ENCODE results near the gene CYP27A1.

CYP27A1 gene

GRCh38 chr2:218748741-218749441 lies 33.1 kb upstream of the CYP27A1 start:
- Histone ChIP-seq H3K27me3 (replicated peaks) (no peaks in the 10 kb centered on the region), H3K4me3 (ENCODE audit: low read depth, low read length) (no peak overlapping the region), H3K36me3 (replicated peaks) (peaks cover 68% of the 10 kb centered on the region), H3K27ac (no peak overlapping the region)
- no peak for DNase-seq
- in situ Hi-C loops (cut with HindIII; ENCODE audit: low pct_ligation_motif_present, low sequenced_read_pairs): no loop called here
- TF ChIP-seq CTCF (IDR thresholded peaks at IDR 0.05; ENCODE audit: low read depth, low read length, missing control alignments): no peak

- TF ChIP-seq CTCF (IDR thresholded peaks at IDR 0.05; ENCODE audit: low read depth, low read length, missing control alignments): no peak
- H3K27ac ChIP-seq: no peak overlapping the region
- no peaks in the 10 kb centered on the region for H3K27me3 ChIP-seq (replicated peaks)
- in situ Hi-C loops (cut with HindIII; ENCODE audit: low pct_ligation_motif_present, low sequenced_read_pairs): no loop called here
- no peak overlapping the region for H3K4me3 ChIP-seq (ENCODE audit: low read depth, low read length)
- peaks cover 54% of the 10 kb centered on the region for H3K36me3 ChIP-seq (replicated peaks)
- no peak for DNase-seq
Measured at GRCh38 chr2:218754201-218754600, 27.7 kb upstream of the CYP27A1 start.

DNA sequence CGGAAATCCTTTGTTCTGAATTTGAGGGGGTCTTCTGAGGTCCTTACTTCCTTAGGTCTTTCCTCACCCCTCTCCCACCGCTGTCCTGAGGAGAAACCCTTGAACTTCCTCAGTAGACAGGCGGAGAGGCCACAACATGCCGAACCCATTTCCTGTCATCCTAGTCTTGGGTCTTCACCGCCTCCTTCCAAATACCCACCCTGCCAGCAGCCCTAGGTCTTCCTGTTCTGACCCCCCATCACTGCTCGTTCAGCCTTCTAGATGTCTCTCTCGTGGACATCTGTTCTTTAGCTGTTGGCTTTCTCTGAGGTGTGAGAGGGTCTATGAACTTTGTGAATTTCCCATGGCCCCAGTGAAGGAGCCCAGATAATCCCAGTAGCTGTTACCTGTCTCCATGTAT lies 27.2 kb upstream of the CYP27A1 start:
- in situ Hi-C loops (cut with HindIII; ENCODE audit: low pct_ligation_motif_present, low sequenced_read_pairs): no loop called here
- TF ChIP-seq CTCF (IDR thresholded peaks at IDR 0.05; ENCODE audit: low read depth, low read length, missing control alignments): no peak
- no peaks in the 10 kb centered on the region for H3K27me3 ChIP-seq (replicated peaks)
- H3K4me3 ChIP-seq (ENCODE audit: low read depth, low read length): no peak overlapping the region
- H3K27ac ChIP-seq: no peak overlapping the region
- DNase-seq: no peak
- peaks cover 48% of the 10 kb centered on the region for H3K36me3 ChIP-seq (replicated peaks)

- peaks cover 44% of the 10 kb centered on the region for H3K36me3 ChIP-seq (replicated peaks)
- no peak overlapping the region for H3K4me3 ChIP-seq (ENCODE audit: low read depth, low read length)
- in situ Hi-C loops (cut with HindIII; ENCODE audit: low pct_ligation_motif_present, low sequenced_read_pairs): no loop called here
- TF ChIP-seq CTCF (IDR thresholded peaks at IDR 0.05; ENCODE audit: low read depth, low read length, missing control alignments): no peak
- H3K27me3 ChIP-seq (replicated peaks): no peaks in the 10 kb centered on the region
- no peak overlapping the region for H3K27ac ChIP-seq
- no peak for DNase-seq
Measured at GRCh38 chr2:218755198-218755566, 26.8 kb upstream of the CYP27A1 start.

DNA sequence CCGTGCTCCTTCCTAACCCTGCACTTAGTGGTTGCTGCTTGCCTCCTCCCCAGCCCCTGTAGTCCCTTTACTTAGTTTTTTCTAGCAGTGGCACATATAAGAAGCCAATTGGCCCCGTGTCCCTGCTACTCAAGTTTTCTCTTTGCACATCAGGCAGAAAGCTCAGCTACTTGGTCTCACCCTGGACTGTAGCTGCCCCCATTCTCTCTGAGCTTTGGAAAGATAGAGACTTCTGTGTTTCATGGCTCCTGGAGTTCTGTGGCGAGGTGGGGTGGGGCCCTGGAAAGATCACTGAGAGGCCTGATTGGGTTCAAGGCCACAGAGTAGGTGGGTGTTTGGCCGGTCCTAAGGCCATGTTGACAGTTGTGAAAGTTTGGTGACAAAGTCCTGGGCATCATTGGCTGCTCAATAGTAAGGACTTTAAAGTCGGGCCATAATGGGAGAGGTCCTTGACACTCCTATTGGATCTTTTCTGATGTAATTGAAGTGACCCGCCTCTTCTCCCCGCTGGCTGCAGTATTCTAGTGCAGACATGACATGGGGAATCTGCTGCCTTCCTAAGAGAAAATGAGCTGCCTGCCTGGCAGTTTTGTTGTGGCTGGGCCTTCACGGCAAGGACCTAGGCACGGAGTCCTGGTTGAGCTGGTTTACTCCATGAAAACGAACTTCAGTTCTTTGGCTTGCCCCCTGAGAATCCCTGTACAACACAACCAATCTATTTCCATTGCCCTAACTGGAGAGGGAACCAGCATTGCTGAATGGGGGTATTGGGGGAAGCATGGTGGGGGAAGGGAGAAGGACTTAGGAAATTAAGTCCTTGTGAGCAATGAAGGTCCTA lies 26.2 kb upstream of the CYP27A1 start:
- TF ChIP-seq CTCF (IDR thresholded peaks at IDR 0.05; ENCODE audit: low read depth, low read length, missing control alignments): no peak
- Histone ChIP-seq H3K36me3 (replicated peaks) (peaks cover 39% of the 10 kb centered on the region), H3K27ac (no peak overlapping the region), H3K4me3 (ENCODE audit: low read depth, low read length) (no peak overlapping the region), H3K27me3 (replicated peaks) (no peaks in the 10 kb centered on the region)
- in situ Hi-C loops (cut with HindIII; ENCODE audit: low pct_ligation_motif_present, low sequenced_read_pairs): no loop called here
- DNase-seq: no peak

Data from brain microvascular endothelial cell (primary cell).